ENCODE results near the gene MRTO4. TPM values are rescaled to one million over a fixed set of nuclear protein-coding genes. Genes with fewer than 3 reads are reported as not detected.

The MRTO4 gene
- 61.7 to 67.2 TPM (median 63.5 TPM) in 5 replicates for total RNA-seq (2022; extraction: Qiagen RNA extraction)

DNA sequence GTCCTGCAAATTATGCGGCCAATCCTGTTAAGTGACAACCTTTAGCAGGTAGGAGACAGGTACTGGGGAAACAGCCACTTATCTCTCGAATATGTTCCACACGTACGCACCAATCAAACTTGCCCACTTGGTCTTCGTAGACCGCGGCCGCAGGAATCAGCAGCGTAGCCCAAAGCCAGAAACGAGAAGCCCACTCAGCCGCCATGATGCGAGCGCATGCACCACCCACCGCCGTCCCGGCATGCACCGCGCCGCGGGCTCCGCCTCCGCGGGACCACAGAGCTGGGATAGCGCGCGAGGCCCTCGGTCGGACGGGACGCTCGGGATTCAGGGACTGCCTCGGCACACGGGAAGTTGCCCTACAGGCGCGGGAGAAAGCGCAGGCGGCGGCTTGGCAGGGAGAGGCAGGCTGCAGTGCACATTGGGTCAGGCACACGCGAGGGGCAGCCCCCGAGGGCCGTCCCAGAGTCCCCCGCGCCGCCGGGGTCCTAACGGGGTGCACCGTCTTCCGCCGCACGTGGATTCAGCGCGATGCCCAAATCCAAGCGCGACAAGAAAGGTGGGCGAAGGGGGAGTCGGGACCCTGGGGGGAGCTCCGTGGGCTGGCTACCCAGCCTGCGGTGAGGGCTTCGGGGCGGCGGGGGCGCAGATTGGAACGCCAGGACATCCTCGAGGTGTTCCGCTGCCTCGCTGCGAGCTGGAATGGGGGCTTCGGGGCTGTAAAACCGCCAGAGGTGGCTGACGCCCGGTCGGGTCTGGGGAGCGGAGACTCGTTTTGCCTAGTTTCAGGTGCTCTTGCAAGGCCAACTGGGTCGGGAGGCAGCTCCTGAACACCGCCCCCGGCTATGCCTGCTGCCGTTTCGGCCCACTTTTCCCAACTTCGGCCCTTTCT, at the start of gene MRTO4, which contains the start of gene EMC1:
MRTO4 (plus strand) TSS at position 501 of the 892 bp plus-strand sequence; CDS start at position 532, 31 bp downstream.
EMC1 (minus strand) TSS at position 220 of the 892 bp plus-strand sequence; CDS start at position 205, 15 bp downstream.

DNA sequence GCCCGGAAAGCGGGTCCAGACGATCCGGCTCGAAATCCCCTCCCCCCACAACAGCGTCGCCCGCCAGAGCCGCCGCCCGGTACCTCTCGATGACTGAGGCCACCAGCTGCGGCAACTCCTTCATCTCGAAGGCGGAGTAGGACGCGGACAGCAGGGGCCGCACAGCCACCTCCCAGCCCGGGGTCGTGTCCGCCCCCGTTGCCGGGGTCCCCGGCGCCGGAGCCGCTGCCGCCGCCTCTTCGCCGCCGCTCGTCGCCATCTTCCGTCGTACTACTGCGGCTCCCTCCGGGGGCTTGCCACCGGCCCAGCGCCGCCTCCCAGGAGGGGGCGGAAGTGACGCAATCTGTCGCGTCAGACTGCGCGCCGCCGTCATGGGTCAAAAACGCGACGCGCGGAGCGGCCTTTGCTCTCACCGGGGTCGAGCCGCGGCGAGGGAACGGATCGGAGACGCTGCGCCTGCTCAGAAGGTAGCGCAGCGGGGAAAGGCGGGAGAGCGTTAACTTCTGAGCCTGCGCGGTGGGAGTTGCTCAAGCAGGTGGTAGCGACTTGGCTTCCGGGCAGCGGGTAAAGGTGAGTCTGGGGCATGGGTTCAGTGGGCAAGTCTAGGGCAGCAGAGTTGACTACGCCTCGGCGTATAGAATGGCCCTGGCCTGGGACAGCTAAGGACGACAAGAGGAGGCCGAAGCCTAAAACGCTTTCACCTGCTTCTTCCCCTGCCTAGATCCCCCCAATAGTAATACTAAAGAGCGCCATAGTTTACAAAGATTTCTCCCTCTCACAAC, 41.4 kb upstream of the MRTO4 start, which contains the start of gene UBR4:
UBR4 (minus strand) TSS at position 277 of the 782 bp plus-strand sequence; CDS start at position 259, 18 bp downstream.

DNA sequence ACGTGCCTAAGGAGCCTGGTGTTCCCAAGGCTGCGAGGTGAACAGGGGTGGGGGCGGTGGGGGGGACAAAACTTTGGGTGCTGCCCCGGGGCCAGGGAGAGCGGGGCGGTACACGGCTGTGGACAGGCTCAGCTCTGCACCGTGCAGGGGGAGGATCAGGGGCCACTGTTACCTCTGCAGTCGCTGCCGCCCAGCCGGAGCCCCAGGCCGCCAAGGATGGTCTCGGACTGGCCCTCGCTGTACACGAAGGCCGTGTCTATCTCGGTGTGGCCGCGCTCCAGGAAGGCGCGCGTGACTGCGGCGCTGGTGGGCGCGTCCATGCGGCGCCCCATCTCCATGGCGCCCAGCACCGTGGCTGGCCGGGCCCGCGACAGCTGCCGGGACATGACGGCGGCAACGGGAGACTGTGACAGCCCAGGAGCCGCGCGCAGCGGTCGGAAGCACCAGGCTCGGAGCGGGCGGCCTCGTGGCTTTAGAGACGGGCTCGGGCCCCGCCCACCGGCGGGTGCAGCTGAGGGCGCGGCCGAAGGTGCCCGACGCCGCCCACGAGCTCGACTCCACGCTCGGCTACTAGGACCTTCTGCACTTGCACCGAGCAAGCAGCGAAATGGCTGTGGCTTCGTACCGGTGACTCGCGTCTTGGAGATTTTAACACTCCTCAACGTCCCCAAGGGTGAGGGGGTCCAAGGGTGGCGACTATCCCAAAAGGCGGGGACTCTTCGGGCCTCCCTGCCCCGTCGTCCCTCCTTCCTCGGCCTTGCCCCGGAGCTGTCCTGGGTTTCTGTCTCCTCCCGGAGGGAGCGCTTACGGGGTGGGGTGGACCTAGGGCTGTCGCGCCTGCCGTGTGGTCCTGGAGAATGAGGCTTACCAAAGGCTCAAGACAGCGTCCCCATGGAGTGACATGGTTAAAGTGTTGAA, 37.0 kb downstream of the MRTO4 start, which contains the start of gene AKR7A3:
AKR7A3 (minus strand) TSS at position 447 of the 918 bp plus-strand sequence; CDS start at position 386, 61 bp downstream.

Other genes starting within 250 kb of the MRTO4 start
- 87.3 to 108 TPM (median 96.2 TPM) in 5 replicates for gene UBR4, start 41.5 kb upstream of the MRTO4 start, total RNA-seq (2022; extraction: Qiagen RNA extraction)
- gene EMC1, start 281 bp upstream of the MRTO4 start, total RNA-seq (2022; extraction: Qiagen RNA extraction) = 28.0 to 35.1 TPM (median 34.6 TPM) in 5 replicates
- gene AKR7A3, start 37.0 kb downstream of the MRTO4 start, total RNA-seq (2022; extraction: Qiagen RNA extraction) = 0.10 to 0.20 TPM (median 0.14 TPM) in 4 of 5 replicates, not detected in the other
- gene AKR7A2, start 60.3 kb downstream of the MRTO4 start, total RNA-seq (2022; extraction: Qiagen RNA extraction) = 36.3 to 53.8 TPM (median 53.2 TPM) in 5 replicates
- gene SLC66A1, start 60.5 kb downstream of the MRTO4 start, total RNA-seq (2022; extraction: Qiagen RNA extraction) = 16.7 to 26.4 TPM (median 21.8 TPM) in 5 replicates
- gene CAPZB, start 233.7 kb downstream of the MRTO4 start, total RNA-seq (2022; extraction: Qiagen RNA extraction) = 232 to 279 TPM (median 235 TPM) in 5 replicates